NCI-H2227 (cell line): Measurements from ENCODE around the gene NFKB1.
"Not testable (repeated sequence)": the region's sequence is repeated elsewhere in the genome, so short reads cannot be mapped to it uniquely, and the experiment has no call there.

ENCODE experiments used
- DNase-seq: peaks from one replicate; lab custom pipeline; 2025; ENCODE audit not compliant: unreplicated experiment; lab: John Stamatoyannopoulos, UW

NFKB1 gene

DNA sequence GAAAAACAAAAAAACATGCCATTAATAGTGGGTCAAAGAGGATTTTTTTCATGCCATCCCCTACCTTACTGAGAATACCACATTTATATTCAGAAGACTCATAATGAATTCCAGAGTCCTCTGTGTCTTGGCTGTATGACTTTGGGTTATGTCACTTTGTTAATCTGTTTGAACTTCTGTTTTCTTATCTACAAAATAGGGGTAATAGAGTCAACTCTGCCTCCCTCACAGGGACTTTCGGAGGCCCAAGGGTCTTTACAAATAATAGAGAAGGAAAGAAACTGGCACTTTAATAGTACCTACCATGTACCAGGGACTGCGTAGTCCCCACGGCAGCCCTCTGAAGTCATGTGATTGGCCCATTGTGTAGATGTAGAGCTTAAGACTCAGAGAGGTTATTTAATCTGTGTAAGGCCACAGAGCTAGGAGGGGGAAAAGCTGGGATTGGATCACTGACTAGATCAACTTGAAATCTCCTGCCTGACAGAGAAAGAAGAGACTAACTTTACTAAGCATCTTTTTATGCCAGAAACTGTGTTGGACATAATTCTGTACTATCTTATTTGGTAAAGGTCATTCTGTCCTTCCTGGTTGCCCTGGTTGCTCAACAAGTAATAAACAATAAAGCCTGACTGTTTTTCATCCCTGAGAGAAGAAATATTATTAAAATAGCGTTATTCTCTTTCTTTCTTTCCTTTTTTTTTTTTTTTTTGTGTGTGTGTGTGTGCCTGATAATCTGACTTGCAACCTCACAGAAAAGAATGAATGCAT lies 59.6 kb downstream of the NFKB1 start:
- no peak for DNase-seq

DNA sequence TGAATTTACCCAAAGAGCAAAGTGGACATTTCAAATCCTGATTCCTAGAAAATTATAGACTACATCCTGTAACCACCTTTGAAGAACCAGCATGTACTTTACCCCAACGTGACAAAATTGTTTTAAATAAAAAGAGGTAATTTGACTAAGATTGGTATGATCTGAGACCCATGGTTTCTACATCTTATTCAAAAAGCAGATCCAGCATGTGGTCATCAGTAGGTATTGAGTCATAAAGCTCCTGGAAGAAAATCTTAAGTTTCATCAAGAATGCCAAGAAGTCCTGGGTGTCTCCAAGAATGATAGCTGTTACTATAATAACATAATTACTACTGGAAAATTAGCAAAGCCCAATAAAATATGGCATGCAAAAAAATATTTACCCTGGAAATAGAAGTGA lies 61.8 kb downstream of the NFKB1 start:
- no peak for DNase-seq

DNA sequence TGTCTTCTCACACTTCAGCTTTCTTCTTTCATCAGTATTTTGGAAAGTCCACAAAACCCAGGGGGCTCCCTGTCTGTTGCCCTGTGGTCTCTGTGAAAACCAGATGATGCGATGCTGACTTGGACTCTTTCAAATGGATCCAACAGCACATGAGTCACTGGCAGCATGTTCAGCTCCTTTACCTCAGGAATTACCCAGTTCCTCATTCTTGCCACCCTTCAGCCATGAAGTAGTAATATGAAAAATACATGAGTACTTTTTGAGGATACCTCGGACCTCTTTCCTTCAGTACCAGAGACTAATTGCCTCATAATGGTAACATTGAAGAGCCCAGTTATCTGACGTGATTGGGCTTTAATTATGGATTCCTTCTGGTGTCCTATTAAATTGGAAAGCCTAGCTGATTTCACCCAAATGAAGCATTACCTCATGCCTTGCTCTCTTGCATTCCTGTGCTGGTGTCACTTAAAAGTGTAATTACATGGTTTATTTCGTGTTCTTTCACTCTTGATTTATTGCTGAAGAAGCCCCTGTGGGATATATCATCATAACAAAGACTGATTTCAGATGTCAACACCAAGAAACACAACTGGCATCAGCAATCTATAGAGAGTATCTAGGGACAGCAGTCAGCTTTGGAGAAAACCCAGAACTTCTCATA lies 63.4 kb downstream of the NFKB1 start:
- DNase-seq = no peak

DNA sequence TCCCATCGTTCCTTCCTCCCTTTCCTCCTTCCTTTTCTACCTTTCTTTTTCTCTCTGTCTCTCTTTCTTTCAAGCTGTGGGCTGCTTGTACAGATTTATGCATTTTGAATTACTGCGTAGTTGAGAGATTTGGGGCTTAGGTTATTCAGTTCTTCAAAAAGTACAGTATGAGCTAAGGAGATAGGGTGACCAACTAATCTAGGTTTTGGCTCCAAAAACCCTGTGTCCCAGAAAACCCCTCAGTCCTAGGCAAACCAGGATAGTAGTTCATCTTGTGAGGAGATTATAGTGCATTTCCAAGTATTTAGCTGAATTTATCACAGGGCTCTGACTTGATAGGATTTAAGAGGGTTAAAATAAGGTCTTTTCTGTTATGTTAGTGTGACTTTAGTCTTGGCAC lies 64.5 kb downstream of the NFKB1 start:
- DNase-seq = no peak

DNA sequence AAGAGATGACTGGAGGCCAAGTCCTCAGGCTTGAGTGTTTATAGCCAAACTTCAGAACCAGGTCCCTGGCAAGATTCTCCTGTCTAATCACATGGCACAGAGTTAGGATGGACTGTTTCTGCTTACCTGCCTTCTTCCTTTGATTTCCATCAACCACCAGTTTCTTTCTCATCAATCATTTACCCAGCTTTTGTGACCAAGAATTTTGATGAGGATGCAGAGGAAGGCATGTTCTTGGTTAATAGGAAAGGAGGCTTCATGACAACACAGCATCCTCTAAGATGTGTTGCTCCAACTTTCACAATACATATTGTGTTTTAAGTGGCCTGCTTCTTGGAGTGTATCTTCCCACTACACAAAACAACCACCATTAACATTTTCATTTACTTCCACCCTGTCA lies 65.3 kb downstream of the NFKB1 start:
- no peak for DNase-seq

DNA sequence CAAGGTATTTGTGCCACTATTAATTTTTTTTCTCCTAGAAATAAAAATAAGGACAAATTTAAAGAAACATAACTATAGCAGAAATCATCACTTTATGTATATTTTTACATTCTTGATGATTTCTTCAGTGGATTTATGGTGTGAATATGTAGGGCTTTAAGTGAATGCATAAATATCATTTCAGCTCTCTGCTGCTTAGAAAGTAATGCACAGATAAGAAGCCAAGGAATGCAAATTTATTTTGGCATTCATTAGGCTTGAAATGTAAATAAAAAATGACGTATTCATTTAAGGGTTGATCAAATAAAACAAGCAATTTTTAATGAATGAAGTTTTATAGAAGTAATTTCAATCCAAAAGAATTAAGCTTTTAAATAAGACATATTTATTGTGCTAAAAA lies 66.3 kb downstream of the NFKB1 start:
- no peak for DNase-seq

DNA sequence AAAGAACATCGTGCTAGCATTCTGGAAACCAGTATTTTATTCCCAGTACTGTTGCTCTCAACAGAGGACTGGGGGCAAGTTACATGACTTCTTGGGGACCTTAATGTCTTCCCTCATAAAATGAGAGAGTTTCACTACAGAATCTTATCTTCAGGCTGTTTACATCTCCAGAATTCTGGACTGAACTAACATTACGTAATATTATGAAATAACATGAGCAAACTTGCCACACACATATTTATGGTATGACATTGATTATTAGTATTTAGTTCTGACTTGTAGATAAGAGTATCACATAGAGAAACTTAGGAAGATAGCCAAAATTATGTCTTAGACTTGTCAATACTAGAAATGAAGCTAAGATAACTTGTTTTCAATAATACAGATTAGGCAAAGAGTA lies 68.0 kb downstream of the NFKB1 start:
- DNase-seq = no peak

DNA sequence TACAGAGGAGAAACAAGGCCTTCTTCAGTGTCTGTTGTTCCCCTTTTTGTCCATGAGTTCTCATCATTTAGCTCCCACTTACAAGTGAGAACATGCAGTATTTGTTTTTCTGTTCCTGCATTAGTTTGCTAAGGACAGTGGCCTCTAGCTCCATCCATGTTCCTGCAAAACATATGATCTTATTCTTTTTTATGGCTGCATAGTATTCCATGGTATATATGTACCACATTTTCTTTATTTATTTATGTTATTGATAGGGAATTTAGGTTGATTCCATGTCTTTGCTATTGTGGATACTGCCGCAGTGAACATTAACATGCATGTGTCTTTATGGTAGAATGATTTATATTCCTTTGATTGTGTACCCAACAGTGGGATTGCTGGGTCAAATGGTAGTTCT lies 69.1 kb downstream of the NFKB1 start:
- not testable (repeated sequence) for DNase-seq

DNA sequence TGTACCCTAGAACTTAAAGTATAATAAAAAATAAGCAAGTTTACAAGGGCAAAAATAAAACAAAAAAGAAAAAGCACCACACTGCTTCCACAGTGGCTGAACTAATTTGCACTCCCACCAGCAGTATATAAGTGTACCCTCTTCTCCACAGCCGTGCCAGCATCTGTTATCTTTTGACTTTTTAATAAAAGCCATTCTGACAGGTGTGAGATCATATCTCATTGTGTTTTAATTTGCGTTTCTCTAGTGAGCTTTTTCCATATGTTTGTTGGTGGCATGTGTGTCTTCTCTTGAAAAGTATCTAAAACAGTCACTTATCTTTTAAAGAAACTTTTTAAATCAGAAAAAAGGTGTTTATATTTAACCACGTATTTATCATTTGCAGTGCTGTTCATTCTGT lies 71.3 kb downstream of the NFKB1 start:
- no peak for DNase-seq

DNA sequence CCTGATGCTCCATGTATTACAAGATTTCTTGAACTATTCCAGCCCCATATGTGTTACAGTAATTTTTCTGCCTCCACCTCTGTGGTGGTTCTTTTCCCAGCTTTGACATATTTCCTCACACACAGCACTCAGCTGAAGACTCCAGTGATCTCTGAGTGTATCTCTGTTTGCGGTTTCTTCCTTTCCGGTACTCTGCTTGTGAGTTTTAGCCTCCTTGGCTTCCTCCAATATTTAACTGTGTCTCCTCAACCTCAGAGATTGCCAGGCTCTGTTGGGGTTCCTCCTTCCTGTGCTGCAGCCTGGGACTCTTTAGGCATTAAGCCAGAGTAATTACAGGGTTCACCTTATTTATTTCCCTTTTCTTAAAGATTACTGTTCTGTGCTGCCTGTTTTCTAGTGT lies 73.2 kb downstream of the NFKB1 start:
- DNase-seq = no peak

DNA sequence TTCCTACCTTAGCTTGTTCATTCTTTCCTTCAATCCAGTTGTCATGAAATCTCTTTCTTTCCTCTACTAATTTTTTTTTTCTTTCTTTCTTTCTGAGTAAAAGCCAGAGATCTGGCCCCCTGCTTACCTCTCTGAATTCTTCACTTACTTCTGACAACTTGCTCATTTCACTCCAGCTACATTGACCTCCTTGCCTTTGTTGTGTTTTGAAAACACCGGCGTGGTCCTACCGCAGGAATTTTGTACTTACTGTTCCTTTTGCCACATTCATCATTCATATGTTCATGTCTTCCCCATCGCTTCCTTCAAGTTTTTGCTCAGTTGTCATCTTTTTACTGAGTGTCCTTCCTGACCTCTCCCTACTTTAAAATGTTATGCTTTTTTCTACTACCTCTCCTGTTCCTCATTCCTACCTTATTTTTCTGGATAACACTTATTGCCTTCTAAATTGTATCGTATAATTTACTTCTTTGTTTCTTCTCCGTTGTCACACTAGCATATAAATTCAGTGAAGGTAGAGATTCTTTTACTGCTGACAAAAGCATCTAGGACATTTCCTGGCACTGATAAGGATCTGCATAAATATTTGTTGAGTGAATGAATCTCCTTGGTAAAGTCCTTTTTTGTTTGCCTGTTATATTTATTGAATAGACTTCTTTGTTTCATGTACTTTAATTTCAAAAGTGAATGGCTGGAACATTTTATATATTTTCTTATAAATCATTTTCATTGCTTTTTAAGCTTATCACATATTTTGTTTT lies 74.4 kb downstream of the NFKB1 start:
- no peak for DNase-seq

DNA sequence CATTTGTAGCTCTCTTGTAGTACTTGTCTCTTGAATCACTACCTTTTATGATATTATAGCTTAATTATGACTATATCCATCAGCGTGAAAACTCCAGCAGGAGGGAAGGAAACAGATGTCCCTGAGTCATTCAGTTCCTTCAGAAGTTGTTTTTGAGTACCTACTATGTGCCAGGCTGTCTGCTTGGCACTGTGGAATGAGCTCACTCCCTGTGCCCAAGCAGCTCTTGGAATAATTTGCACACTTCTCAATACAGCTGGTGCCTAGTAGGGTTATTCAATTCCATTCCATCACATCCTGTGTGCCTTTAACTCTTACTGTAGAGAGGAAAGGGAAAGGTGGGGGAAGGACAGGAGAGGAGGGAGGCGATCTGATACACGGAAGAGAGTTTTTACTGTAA lies 77.1 kb downstream of the NFKB1 start:
- DNase-seq = no peak

DNA sequence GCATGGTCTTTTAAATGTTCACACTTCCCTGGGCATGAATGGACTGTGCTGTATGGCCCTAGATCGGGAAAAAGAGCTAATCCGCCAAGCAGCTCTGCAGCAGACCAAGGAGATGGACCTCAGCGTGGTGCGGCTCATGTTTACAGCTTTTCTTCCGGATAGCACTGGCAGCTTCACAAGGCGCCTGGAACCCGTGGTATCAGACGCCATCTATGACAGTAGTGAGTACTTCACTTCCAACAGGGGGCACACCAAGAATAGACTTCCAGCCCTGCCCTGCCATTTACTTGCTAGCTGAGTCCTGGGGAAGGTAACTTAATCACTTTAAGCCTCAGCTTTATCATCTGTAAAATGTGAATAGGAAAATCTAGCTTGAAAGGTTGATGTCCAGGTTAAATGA lies 77.7 kb downstream of the NFKB1 start:
- DNase-seq = no peak

DNA sequence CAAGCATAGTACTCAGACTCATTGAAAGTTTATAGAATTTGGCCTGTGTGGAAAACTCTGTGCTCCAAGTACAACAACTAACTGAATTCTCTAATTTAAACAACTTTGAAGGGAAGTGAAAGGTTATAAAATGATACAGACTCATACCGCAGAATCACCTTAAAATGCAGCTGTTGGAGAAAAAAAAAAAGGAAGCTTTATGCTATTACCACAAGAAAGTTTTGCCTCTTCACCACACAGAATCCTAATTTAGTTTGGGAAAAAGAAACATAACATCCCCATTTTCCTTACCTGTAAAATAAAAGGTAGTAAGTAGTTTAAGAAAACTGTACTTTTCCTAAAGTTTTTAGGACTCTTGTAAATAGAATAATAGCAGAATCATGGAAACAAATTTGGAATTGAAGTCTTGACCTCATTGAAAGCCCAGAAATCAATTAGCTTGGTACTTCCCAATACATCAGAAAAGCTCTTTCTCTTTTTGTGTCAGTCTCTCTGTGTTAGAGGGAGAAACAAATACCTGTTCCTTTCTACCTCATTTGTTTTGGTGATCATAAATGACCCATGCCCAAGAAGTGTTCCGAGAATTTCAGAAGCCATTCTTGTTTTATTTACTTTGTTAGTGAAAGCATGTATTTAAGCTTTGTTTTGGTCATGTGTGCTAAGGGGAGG lies 78.8 kb downstream of the NFKB1 start:
- DNase-seq = no peak

DNA sequence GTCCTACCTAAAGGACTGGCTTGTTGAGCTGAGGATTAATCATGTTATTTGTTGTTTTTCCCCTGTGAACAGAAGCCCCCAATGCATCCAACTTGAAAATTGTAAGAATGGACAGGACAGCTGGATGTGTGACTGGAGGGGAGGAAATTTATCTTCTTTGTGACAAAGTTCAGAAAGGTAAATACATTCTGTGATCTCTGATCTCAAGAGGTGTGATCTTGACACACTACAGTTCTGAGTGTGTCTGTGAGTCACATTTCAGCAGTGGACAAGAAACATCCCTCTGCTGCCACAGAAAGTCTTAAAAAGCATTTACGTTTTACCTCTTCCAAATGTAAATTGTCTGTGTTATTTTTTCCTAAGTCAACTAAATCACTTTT lies 79.3 kb downstream of the NFKB1 start:
- DNase-seq = no peak

DNA sequence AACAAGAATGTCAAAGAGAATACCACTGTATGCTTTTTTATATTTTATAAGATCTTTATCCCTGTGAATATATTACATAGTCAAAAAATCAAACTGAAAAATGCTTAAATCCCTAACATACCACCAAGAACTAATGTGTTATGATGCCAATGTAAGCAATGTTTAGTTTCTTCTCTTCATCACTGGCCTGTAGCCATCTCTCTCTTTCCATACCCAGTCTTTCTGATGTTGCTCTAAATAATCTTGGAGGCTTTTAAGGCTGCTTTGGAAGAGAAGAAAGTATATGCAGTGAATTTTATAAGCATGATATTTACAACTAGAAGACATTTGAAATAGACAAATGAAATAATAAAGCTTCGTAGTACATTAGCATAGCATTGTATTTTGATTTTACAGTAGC lies 82.9 kb downstream of the NFKB1 start:
- DNase-seq = no peak

DNA sequence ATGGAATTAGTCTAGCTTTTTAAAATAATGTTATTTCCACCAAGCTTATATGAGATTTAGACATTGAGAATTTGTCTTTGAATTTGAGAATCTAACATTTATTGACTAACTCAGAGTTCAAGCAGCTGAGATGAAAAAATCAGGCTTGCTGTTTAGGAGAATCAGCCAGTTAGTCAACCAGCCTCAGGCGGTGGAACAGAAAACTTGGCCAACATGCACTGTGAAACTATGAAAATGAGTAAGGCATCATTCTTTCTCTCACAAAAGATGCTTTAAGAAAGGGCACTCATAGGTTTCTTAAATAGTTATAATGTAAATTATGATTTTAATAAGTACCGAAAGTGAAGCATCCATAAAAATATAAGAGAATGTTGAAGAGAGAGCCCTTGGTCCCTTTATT lies 84.2 kb downstream of the NFKB1 start:
- DNase-seq = no peak

DNA sequence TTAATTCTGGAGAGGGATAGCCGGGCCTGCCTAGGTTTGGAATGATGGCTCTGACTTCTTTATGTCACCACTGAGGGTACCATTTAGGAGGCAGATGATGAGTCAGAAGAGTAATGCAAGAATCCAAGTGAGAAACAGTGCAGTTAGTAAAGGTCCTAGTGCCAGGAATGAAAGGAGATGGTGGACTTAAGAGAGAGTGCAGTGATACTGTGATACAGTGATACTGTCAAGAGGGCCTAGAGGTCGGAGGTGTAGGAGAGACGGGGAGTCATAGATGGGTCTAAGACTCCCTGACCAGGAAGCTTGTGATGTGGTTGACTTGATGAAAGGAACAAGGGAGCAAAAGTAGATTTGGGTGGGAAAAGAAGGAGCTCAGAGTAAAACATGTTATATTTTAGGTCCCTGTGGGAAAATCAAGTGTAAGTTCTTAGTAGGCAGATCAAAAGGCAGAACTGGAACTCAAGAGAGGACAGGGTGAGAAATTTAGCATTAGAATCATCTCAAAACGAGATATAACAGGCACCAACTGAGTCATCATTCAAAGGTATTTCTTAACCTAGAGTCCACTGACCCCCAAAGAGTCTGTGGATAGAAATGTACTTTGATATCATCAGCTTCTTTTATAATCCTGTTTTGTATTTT lies 85.0 kb downstream of the NFKB1 start:
- no peak for DNase-seq

DNA sequence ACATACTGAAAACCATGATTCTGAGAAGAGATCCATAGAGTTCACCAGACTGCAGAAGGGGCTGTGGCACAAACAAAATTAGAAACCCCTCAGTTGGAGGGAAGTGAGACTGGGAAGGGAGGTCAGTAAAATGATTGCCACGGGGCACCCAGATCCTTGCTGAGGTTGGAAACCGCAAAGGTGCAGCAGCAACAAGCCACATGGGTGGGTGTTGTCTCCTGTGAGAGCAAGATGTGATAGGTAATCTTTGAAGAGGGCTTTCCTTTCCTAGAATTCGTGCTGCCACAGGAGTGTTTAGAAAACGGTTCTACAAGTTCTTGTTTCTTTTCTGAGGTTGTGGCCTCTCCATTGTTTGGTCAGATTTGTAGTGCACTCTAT lies 85.5 kb downstream of the NFKB1 start:
- DNase-seq = no peak

DNA sequence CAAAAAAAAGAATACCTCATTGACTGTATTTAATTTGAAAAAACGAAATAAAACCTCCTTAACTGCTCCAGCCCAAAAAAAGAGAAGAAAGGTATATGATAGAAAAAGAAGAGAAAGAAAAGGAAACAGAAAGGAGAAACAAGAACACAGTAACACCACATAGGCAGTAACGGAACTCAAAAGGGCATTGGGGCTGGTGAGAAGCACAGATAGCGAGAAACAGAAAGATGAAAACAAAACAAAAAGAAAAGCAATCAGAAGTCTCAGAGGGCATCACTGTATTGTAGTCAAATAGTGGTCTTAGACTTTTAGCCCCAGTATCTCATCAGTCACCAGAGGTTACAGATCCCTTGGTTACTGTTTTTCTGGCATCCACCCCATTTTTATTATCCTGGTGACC lies 88.6 kb downstream of the NFKB1 start:
- DNase-seq = no peak

DNA sequence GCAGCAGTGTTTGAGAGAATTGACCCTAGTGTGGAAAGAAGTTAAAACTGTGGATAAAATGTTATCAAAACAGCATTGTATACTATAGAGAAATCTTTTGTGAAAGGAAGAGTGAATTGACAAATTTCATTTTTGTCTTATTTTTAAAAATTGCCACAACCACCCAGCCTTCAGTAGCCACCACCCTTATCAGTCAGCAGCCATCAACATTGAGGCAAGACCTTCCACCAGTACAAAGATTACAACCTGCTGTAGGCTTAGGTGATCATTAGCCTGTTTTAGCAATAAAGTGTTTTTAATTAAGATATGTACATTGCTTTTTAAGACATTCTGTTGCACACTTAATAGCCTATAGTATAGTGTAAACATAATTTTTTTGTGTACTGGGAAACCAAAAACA lies 91.1 kb downstream of the NFKB1 start:
- DNase-seq = no peak
